SJCRH30 (cell line): ENCODE results near the gene SLC25A45. TPM values are rescaled to one million over a fixed set of nuclear protein-coding genes. Genes with fewer than 3 reads are reported as not detected.

Source experiments
- DNase-seq, 2 experiments: peaks; one replicate each; pipeline ENCODE4 v3.0.0-alpha.2; 2015 to 2020
- H3K27ac ChIP-seq: fragments of 250-450 bp; sonication (Bioruptor Pico); 2 replicates; pipeline ENCODE4 v1.5.1; 2020; ENCODE audit warnings: mild to moderate bottlenecking, moderate library complexity
- H3K27me3 ChIP-seq: fragments of 250-450 bp; sonication (Bioruptor Pico); 2 replicates; pipeline ENCODE4 v1.5.1; 2020; ENCODE audit warnings: mild to moderate bottlenecking, moderate library complexity
- H3K36me3 ChIP-seq: fragments of 250-450 bp; sonication (Bioruptor Pico); 2 replicates; pipeline ENCODE4 v1.5.1; 2020; ENCODE audit warnings: mild to moderate bottlenecking, moderate library complexity
- H3K4me1 ChIP-seq: fragments of 250-450 bp; sonication (Bioruptor Pico); 2 replicates; pipeline ENCODE4 v1.5.1; 2020; ENCODE audit warnings: mild to moderate bottlenecking, moderate library complexity
- H3K4me3 ChIP-seq: fragments of 250-450 bp; sonication (Bioruptor Pico); 2 replicates; pipeline ENCODE4 v1.5.1; 2020; ENCODE audit warnings: mild to moderate bottlenecking, moderate library complexity
- H3K9me3 ChIP-seq: fragments of 250-450 bp; sonication (Bioruptor Pico); replicated peaks from 2 replicates; pipeline ENCODE4 v1.5.1; 2020; ENCODE audit warnings: mild to moderate bottlenecking, moderate library complexity
- total RNA-seq: library from RNA; depleted of rRNA; stranded (reverse); fragments of >200 nt; shearing (Covaris generic); gene quantifications from 2 replicates; pipeline ENCODE4 v1.2.3, GENCODE V29; 2014

The SLC25A45 gene
- total RNA-seq, 1 experiment from 2014 or later, result 1.1 TPM

DNA sequence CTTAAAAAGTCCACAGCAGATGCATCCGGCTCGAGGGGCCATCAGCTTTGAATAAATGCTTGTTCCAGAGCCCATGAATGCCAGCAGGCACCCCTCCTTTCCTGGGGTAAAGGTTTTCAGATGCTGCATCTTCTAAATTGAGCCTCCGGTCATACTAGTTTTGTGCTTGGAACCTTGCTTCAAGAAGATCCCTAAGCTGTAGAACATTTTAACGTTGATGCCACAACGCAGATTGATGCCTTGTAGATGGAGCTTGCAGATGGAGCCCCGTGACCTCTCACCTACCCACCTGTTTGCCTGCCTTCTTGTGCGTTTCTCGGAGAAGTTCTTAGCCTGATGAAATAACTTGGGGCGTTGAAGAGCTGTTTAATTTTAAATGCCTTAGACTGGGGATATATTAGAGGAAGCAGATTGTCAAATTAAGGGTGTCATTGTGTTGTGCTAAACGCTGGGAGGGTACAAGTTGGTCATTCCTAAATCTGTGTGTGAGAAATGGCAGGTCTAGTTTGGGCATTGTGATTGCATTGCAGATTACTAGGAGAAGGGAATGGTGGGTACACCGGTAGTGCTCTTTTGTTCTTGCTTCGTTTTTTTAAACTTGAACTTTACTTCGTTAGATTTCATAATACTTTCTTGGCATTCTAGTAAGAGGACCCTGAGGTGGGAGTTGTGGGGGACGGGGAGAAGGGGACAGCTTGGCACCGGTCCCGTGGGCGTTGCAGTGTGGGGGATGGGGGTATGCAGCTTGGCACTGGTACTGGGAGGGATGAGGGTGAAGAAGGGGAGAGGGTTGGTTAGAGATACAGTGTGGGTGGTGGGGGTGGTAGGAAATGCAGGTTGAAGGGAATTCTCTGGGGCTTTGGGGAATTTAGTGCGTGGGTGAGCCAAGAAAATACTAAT lies 42.0 kb upstream of the SLC25A45 start:
- Histone ChIP-seq H3K4me3 (peak overlapping the region; percentile 71), H3K27ac (peak overlapping the region; percentile 54; the same call in 1 of the 2 replicates), H3K27me3 (no peaks in the 10 kb centered on the region), H3K9me3 (no peaks in the 10 kb centered on the region), H3K4me1 (peaks cover 22% of the 10 kb centered on the region), H3K36me3 (peaks cover 20% of the 10 kb centered on the region)
- DNase-seq, result no peak

DNA sequence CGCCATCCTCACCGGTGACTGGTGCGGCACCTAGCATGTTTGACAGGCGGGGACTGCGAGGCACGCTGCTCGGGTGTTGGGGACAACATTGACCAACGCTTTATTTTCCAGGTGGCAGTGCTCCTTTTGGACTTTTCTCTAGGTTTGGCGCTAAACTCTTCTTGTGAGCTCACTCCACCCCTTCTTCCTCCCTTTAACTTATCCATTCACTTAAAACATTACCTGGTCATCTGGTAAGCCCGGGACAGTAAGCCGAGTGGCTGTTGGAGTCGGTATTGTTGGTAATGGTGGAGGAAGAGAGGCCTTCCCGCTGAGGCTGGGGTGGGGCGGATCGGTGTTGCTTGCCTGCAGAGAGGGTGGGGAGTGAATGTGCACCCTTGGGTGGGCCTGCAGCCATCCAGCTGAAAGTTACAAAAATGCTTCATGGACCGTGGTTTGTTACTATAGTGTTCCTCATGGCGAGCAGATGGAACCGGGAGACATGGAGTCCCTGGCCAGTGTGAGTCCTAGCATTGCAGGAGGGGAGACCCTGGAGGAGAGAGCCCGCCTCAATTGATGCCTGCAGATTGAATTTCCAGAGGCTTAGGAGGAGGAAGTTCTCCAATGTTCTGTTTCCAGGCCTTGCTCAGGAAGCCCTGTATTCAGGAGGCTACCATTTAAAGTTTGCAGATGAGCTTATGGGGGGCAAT lies 41.2 kb upstream of the SLC25A45 start:
- peaks cover 20% of the 10 kb centered on the region for H3K36me3 ChIP-seq
- peak overlapping the region; percentile 98 for H3K27ac ChIP-seq
- no peaks in the 10 kb centered on the region for H3K27me3 ChIP-seq
- peaks cover 26% of the 10 kb centered on the region for H3K4me1 ChIP-seq
- DNase-seq, result no peak
- no peaks in the 10 kb centered on the region for H3K9me3 ChIP-seq
- peak overlapping the region; percentile 71 for H3K4me3 ChIP-seq

DNA sequence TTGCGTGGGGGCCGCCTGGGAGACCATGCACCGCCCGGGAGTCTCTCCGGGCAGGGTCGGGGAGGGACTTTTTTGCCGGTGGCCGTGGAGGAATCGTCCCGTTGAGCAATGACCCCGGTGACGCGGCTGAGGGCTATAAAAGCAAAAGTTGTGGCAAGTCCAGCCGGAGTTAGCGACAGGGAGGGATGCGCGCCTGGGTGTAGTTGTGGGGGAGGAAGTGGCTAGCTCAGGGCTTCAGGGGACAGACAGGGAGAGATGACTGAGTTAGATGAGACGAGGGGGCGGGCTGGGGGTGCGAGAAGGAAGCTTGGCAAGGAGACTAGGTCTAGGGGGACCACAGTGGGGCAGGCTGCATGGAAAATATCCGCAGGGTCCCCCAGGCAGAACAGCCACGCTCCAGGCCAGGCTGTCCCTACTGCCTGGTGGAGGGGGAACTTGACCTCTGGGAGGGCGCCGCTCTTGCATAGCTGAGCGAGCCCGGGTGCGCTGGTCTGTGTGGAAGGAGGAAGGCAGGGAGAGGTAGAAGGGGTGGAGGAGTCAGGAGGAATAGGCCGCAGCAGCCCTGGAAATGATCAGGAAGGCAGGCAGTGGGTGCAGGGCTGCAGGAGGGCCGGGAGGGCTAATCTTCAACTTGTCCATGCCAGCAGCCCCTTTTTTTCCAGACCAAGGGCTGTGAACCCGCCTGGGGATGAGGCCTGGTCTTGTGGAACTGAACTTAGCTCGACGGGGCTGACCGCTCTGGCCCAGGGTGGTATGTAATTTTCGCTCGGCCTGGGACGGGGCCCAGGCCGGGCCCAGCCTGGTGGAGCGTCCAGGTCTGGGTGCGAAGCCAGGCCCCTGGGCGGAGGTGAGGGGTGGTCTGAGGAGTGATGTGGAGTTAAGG lies 40.4 kb upstream of the SLC25A45 start, which contains the start of gene NEAT1:
Gene NEAT1, plus strand, starts transcription at position 166 of the 883 bp plus-strand sequence.
- peak; percentile 94 to 97 for DNase-seq
- Histone ChIP-seq H3K9me3 (no peaks in the 10 kb centered on the region), H3K27ac (peak within 1 kb of the TSS; percentile 98), H3K36me3 (peaks cover 17% of the 10 kb centered on the region), H3K4me1 (peaks cover 32% of the 10 kb centered on the region), H3K4me3 (peak within 1 kb of the TSS; percentile 71), H3K27me3 (no peaks in the 10 kb centered on the region)

DNA sequence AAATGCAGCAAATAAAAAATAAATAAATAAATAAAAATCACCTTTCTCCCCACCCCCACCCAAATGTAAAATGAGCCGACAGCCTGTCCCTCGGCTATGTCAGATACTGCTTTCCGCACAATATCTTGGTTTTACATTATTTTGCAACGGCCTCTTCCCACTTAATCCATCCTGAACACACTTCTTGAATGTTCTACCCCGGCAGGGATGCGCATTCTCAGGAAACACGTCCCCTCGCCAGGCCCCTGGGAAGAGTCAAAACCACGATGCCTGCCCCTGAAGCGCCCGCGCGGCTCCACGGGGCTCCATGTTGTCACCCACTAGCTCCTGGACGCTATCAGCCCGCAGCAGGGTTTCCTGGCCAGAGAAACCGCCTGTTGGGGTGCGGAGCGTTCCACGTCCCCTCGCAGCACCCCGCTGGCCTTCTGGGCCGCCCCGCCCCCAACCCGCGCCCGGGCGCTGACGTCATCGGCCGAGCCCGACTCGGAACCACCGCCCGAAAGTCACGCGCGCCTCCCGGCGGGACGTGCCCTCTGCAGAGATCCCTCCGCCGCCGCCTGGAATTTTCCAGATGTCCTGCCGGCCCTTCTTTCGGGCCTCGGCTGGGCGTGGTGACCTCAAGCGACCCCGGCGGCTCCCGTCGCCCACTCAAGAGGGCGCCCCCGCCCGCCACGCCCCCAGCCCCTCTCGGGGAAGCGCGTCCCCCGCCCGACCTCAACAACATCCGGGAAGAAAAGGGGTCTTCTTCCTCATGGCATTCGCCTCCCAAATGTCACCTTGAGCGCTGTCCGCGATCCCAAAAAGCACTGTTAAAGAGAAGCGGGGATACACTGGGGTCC lies 39.6 kb upstream of the SLC25A45 start:
- DNase-seq, result peak; percentile 94 to 97
- H3K9me3 ChIP-seq, result no peaks in the 10 kb centered on the region

DNA sequence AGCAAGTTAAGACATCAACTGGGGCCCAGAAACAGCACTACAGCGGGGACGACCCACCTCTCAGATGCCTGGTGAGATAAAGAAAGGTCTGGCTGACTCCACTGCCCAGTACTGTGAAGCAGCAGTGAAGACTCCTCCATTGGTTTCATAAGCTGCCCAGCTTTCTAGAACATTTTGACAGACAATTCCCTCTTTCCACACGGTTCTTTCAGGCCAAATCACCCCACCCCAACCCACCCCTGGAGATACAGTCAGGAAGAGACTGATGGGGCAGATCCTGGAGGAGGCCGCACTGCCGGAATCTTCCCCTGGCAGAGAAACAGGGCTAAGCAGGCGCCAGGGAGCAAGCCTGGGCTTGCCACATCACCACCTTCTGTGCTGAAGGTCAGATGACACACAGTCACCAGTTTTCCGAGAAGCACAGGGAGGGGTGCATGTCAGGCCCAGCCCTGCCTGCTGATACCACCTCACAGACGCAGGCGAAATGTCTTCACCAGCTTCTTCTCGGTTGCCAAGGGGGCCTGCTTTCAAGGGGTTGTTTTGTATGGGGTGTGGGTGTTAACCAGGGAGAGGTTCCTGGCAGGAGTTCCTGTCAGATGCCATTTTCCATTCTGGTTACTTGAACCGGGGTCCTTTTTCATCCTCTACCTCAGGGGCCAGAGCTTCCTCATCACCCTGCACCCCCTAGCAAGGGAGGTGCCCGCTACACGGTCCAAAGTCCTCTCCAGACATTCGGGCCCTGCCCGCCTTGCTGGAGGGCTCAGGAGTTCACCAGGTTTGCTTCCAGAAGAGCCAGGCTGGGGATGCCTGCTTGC lies 38.7 kb upstream of the SLC25A45 start:
- H3K9me3 ChIP-seq, result no peaks in the 10 kb centered on the region
- H3K27ac ChIP-seq, result peak overlapping the region; percentile 98
- peak overlapping the region; percentile 71 for H3K4me3 ChIP-seq
- H3K4me1 ChIP-seq, result peaks cover 38% of the 10 kb centered on the region
- H3K36me3 ChIP-seq, result peaks cover 9% of the 10 kb centered on the region; the same call in 1 of the 2 replicates
- no peaks in the 10 kb centered on the region for H3K27me3 ChIP-seq
- DNase-seq, result peak; percentile 90

More for the DNA sequence above, 39.6 kb upstream of the SLC25A45 start:
- Histone ChIP-seq H3K4me1 (peaks cover 39% of the 10 kb centered on the region), H3K27ac (peak overlapping the region; percentile 98), H3K27me3 (no peaks in the 10 kb centered on the region), H3K36me3 (peaks cover 17% of the 10 kb centered on the region), H3K4me3 (peak overlapping the region; percentile 71)

DNA sequence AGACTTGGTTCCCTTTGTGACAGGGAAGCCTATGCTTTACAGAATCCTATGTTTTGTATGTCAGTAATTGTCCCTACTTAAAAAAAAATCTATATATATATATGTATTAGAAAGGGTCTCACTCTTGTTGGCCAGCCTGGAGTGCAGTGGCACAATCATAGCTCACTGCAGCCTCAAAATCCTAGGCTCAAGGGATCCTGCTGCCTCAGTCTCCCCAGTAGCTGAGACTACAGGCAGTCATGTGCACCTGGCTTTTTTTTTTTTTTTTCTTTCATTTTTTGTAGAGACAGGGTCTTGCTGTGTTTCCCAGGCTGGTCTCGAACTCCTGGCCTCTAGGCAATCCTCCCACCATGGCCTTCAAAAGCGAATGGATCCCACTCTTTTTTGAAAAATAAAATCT lies 38.1 kb upstream of the SLC25A45 start:
- Histone ChIP-seq H3K4me1 (peaks cover 45% of the 10 kb centered on the region), H3K27ac (peak overlapping the region; percentile 98), H3K27me3 (no peaks in the 10 kb centered on the region), H3K36me3 (0 out of 2 replicates have a peak, but pooled peaks cover 3% of the 10 kb centered on the region), H3K9me3 (no peaks in the 10 kb centered on the region), H3K4me3 (no peak overlapping the region)
- DNase-seq, result no peak

DNA sequence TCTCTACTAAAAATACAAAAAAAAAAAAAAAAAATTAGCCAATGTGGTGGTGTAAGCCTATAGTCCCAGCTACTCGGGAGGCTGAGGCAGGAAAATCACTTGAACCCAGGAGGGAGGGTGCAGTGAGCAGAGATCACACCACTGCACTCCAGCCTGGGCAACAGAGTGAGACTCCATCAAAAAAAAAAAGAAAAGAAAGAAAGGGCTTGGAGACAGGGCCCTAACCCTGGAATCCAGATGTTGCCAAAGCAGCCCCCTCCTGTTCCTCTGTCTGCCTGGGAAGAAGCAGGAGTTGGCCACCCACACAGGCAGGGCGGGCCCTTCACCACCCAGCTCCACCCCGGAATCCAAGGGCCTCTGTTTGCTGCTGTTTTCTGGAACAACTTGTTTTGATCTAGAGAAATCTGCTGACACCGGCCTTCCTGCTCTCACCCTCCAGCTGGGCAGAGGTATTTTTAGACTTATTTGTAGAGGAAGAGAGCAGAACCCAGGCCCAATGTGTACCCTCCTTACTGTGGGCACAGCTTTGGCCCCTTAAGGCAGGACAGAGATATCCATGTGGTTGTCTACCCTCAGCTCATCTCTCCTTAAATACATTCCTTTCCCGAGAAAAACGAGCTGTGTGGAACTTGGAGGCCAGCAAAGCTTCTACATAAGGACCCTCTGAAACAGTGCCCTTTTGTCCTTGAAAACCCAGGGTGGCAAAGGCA lies 37.5 kb upstream of the SLC25A45 start:
- Histone ChIP-seq H3K9me3 (no peaks in the 10 kb centered on the region), H3K36me3 (0 out of 2 replicates have a peak, but pooled peaks cover under 1% of the 10 kb centered on the region), H3K4me3 (peak overlapping the region; percentile 44; the same call in 1 of the 2 replicates), H3K27ac (peak overlapping the region; percentile 98), H3K4me1 (peaks cover 49% of the 10 kb centered on the region), H3K27me3 (no peaks in the 10 kb centered on the region)
- peak; percentile 76 to 77 for DNase-seq

DNA sequence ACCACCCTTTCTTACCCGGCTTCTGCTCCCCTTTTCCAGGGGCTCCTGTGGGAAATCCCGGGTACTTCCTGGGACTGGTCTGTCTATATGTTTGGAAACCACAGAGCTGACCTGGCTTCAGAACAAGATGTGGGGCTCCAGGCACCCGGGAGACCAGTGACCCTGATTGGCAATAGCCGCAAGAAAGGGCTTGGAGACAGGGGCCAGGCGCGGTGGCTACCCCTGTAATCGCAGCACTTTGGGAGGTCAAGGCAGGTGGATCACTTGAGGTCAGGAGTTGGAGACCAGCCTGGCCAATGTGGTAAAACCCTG lies 37.0 kb upstream of the SLC25A45 start:
- DNase-seq, result no peak
- no peaks in the 10 kb centered on the region for H3K9me3 ChIP-seq
- H3K4me1 ChIP-seq, result peaks cover 49% of the 10 kb centered on the region
- H3K36me3 ChIP-seq, result no peaks in the 10 kb centered on the region
- H3K27me3 ChIP-seq, result no peaks in the 10 kb centered on the region
- peak overlapping the region; percentile 98 for H3K27ac ChIP-seq
- peak overlapping the region; percentile 44 for H3K4me3 ChIP-seq

DNA sequence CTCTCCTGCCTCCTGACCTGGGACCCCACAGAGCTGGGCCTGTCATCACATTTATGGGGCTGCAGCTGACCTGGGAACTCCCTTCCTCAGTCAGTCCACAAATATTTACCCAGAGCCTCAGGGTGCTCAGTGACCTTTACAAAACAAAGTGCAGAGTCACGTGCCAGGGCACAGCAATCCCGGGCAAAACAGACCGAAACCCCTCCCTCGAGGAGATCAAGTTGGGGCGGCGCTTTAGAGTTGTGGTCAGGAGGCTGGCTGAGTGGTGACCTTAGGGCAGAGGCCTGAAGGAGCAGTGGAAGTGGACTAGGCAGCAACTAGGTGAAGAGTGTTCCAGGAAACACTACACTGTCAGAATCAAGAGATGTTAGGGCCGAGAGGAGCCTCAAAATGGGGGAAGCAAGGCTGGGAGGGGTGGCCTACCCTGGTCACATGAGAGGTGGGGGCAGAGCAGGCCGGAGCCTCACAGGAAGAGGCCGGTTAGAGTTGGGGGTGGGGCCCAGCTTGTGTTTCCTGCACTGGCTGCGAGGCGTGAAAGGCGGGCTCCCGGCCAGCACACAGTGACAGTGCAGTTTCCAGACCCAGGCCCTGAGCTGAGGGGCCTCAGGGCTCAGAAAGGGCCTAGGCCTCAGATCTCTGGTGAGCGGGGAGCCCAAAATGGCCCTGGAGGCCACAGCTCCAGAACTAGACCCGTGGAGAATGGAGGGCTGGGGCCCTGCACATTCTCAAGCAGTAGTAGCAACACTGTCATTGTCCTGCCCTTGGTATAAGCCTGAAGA lies 36.4 kb upstream of the SLC25A45 start:
- H3K36me3 ChIP-seq, result no peaks in the 10 kb centered on the region
- peak overlapping the region; percentile 98 for H3K27ac ChIP-seq
- peaks cover 49% of the 10 kb centered on the region for H3K4me1 ChIP-seq
- H3K9me3 ChIP-seq, result no peaks in the 10 kb centered on the region
- H3K27me3 ChIP-seq, result no peaks in the 10 kb centered on the region
- peak; percentile 96 to 97 for DNase-seq
- peak overlapping the region; percentile 44 for H3K4me3 ChIP-seq

DNA sequence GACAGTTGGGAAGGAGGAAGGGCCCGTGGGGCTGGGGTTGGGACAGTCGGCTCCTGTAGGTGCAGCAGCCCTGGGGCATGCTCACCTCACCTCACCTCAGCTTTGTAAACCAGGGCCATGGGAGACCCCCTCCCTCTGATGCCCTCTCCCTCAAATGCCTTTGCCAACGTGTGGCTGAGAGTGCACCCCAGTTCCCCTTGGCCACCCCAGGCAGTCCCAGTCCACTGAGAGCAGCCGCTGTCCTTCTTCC lies 35.9 kb upstream of the SLC25A45 start:
- peak overlapping the region; percentile 98 for H3K27ac ChIP-seq
- H3K27me3 ChIP-seq, result no peaks in the 10 kb centered on the region
- no peaks in the 10 kb centered on the region for H3K9me3 ChIP-seq
- H3K4me1 ChIP-seq, result peaks cover 49% of the 10 kb centered on the region
- peak overlapping the region; percentile 44 for H3K4me3 ChIP-seq
- DNase-seq, result peak in 1 of 2 experiments; percentile 45
- no peaks in the 10 kb centered on the region for H3K36me3 ChIP-seq

DNA sequence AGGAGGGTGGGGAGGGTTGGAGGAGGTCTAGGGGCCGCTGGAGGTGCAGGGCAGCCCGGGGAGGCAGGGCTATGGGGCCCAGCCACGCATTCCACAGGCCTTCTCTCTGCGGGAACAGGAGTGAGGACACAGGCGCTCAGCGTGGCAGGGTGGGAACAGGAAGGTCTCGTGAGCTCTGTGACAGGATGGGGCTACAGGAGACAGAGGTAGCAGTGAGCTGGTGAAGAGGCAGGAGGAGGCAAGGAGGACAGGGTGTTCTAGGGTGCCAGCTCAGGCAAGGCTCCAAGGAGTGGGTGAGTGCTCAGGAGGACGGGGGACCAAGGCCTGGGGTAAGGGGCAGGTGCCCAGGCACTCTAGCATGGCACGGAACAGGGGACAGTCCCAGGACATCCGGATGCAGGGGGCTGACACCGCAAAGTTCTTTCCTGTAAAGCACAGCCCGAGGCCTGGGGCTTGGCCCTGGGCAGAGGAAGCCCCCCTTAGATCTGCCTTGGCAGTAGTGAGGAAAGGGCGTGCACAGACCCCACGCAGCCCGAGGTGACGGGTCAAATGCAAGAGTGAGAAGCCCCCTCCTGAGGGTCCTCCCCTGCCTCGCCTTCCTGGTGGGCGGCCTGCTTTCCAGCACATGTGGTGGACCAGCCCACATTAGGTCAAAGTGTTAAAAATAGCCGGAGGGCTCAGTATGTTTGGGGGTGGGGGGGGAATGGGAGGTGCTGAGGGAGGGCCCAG lies 35.4 kb upstream of the SLC25A45 start:
- Histone ChIP-seq H3K27me3 (no peaks in the 10 kb centered on the region), H3K9me3 (no peaks in the 10 kb centered on the region), H3K36me3 (no peaks in the 10 kb centered on the region), H3K27ac (peak overlapping the region; percentile 98), H3K4me1 (peaks cover 49% of the 10 kb centered on the region), H3K4me3 (no peak overlapping the region)
- peak in 1 of 2 experiments; percentile 54 for DNase-seq
